Astrocyte of the spinal cord (primary cell): ENCODE measurements around the gene CMYA5.
"Not testable (repeated sequence)": the region's sequence is repeated elsewhere in the genome, so short reads cannot be mapped to it uniquely, and the experiment has no call there.

Source experiments
- DNase-seq: peaks from one replicate; pipeline ENCODE4 v3.0.0; 2011; ENCODE audit warnings: low read depth, low spot score
- H3K4me3 ChIP-seq: 2 replicates; pipeline ENCODE4 v1.5.1; 2011; ENCODE audit warnings: low read depth, mild to moderate bottlenecking, low read length, moderate library complexity
- CTCF ChIP-seq: IDR thresholded peaks from 2 replicates; pipeline ENCODE4 v1.5.1; 2012; ENCODE audit warnings: low read depth, mild to moderate bottlenecking, low read length, inconsistent platforms
- in situ Hi-C: cut with HindIII; loops from 2 replicates; pipeline ENCODE4 v1.10.0; 2017; ENCODE audit warnings: low sequenced_read_pairs

Gene CMYA5

DNA sequence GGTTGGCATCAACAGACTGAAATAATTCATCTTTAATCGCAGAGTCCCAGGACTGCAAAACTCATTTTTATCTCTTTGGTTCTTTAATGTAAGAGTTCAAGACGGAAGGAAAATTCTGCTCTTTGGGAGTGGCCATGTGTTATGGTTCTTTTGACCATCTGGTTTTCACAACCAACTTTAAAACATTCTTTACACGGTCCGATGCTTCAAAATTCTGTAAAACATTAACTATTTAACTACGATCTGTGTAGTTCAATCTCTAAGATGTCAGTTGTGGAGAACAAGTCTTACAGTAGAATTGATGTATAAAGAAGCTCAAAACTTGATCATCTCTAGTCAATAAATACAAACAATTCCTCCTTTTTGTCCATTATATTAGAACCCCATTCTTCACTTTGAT, 83.0 kb downstream of the CMYA5 start:
- no peak for TF ChIP-seq CTCF
- in situ Hi-C loops = no loop called here
- H3K4me3 ChIP-seq = no peak overlapping the region
- no peak for DNase-seq

- H3K4me3 ChIP-seq = no peak overlapping the region
- TF ChIP-seq CTCF = no peak
- DNase-seq = no peak
- in situ Hi-C loops = no loop called here
Observed at GRCh38 chr5:79773612-79774011, 84.0 kb downstream of the CMYA5 start.

DNA sequence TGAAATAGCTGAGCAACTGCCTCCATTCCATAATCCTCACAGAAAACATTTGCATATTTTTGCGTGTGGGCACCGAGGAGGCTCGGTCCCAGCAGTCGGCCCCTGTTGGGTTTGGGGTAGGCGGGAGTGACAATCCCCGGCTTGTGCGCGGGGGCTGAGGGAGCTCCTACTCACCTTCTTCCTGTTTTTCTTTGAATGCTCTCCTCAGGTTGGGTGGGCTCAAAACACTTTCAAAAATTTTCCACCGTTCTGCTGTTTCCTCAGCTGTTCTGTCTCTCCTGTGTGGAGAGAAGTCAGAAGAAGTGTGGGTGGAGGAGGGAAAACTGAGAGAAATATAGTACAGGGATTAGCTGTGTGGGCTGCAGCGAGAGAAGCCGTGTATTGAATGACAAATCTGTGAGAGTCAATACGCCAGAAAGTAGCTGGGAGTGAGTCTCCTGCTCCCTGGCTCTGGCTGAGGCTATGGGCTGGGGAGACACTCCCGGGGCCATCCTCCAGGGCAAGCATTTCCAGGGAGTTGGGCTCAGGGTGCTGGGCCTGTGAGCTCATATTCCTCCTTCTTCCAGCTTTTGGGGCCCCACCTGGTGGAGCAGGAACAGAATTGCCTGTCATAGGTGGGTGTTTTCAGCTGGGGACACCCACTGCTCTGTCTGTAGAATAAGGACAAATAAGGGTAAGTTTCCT, 84.7 kb downstream of the CMYA5 start:
- DNase-seq = peak; percentile 23
- in situ Hi-C loops = no loop called here
- peak; percentile 32 for TF ChIP-seq CTCF
- no peak overlapping the region for H3K4me3 ChIP-seq

DNA sequence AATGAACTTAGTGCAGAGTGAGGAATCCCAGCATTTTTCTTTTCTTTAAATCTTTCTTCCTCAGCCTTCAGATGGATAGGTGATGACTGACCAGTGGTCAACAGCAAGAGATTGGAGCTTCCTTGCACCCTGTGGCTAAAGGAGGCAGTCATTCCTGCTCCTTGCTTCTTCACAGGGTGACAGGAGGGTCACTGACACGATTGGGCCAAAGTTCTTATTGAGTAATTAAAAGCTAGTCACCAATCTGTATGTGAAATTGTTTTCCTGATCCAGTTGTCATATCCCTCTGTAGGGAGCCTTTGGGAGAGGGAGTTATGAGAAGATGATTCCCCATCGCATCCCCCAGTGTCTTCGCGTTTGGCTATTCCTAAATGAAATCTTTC, 85.2 kb downstream of the CMYA5 start:
- no peak overlapping the region for H3K4me3 ChIP-seq
- no peak for TF ChIP-seq CTCF
- DNase-seq = no peak
- in situ Hi-C loops = no loop called here

GRCh38 chr5:79784741-79785140, 95.1 kb downstream of the CMYA5 start:
- H3K4me3 ChIP-seq, DNase-seq, in situ Hi-C loops: not testable (repeated sequence)

DNA sequence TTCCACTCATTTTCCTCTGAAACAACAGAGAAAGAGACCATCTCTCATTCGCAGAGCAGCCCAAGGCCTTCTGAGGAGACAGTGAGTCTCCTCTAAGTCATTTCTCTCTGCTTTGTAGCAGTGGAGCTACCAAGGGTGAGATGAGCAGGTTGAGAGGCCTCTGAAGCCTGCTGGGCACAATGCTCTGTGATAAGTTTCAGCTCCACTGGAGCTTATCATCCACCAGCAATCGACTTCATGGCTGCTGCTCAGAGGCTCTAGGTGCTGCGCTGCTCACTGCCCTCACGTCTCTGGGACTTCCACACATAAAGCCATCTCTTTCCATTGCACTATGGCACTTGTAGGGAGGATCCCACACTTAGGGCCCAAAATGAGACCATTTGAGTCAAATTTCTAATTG, 96.3 kb downstream of the CMYA5 start:
- H3K4me3 ChIP-seq = no peak overlapping the region
- no peak for DNase-seq
- no peak for TF ChIP-seq CTCF
- in situ Hi-C loops = no loop called here

GRCh38 chr5:79787448-79787847, 97.8 kb downstream of the CMYA5 start:
- in situ Hi-C loops = no loop called here
- TF ChIP-seq CTCF = no peak
- no peak overlapping the region for H3K4me3 ChIP-seq
- no peak for DNase-seq
